Lower lobe of right lung (tissue), 2 donors: ENCODE results near the gene RCOR2. TPM values are rescaled to one million over a fixed set of nuclear protein-coding genes. Genes with fewer than 3 reads are reported as not detected.

Source experiments
- ATAC-seq, 2 donors: fragments of 200-7000 bp; cut with Tn5 transposase; one replicate each; pipeline ENCODE4 v1.9.1; 2020 to 2022; ENCODE audit warnings: mild to moderate bottlenecking in 2 of 2, moderate library complexity in 2 of 2
- DNase-seq: peaks from one replicate; pipeline ENCODE4 v3.0.0-alpha.2; 2020
- H3K27ac ChIP-seq: fragments of 200-600 bp; one replicate; pipeline ENCODE4 v1.8.0; 2022
- H3K27me3 ChIP-seq: fragments of 200-600 bp; one replicate; pipeline ENCODE4 v1.8.0; 2022; ENCODE audit warnings: low read depth
- H3K36me3 ChIP-seq: fragments of 200-600 bp; one replicate; pipeline ENCODE4 v1.8.0; 2022; ENCODE audit warnings: mild to moderate bottlenecking
- H3K4me1 ChIP-seq: fragments of 200-600 bp; one replicate; pipeline ENCODE4 v1.8.0; 2022
- H3K4me3 ChIP-seq: fragments of 200-600 bp; one replicate; pipeline ENCODE4 v1.8.0; 2022; ENCODE audit warnings: mild to moderate bottlenecking
- H3K9me3 ChIP-seq: fragments of 200-600 bp; one replicate; pipeline ENCODE4 v1.8.0; 2022
- intact Hi-C: fragments of 100-400 bp; cut with DNase I; formaldehyde crosslinking; loops from one replicate; pipeline ENCODE4 v1.11.0; 2022
- total RNA-seq: library from RNA; stranded (reverse); fragmentation: NEBNext Ultra II Directional; extraction: Animal tissue kit (Norgen Biotek cat#: 25700); gene quantifications from one replicate; pipeline ENCODE4 v1.2.1, GENCODE V29; 2021
- TF ChIP-seq, protein P1 (sequence below): fragments of 200-600 bp; IDR thresholded peaks from one replicate; pipeline ENCODE4 v1.8.0; 2022; ENCODE audit warnings: antibody characterized with exemption, mild to moderate bottlenecking
- donor health status: DM: no; HTN: yes; CAD: no; lungs with severe emphysema.

Gene RCOR2
- total RNA-seq, 1 donor from 2014 or later: 0.18 TPM

DNA sequence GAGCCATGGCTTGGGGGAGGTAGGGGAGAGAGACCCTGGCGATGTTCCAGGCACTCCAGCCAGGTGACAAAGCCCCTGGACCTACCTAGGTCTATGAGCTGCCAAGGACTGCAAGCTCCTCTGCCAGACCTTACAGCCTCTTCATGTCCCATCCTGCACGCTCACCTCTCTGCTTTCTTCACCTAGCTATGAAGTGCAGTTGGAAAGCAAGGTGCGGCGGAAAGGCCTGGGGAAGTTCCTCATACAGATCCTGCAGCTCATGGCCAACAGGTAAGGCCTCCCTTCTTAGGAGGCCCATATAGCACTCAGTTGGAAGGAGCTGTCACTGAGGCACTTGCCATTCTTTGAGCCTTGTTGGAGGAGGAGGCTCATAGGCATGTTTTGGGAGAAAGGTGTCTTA, 35.6 kb upstream of the RCOR2 start:
- H3K27me3 ChIP-seq: no peaks in the 10 kb centered on the region

GRCh38 chr11:63951779-63952536, 35.0 kb upstream of the RCOR2 start:
- DNase-seq: no peak
- H3K4me3 ChIP-seq: no peak overlapping the region
- no peaks in the 10 kb centered on the region for H3K4me1 ChIP-seq
- H3K36me3 ChIP-seq: peaks cover 52% of the 10 kb centered on the region
- H3K9me3 ChIP-seq: no peaks in the 10 kb centered on the region
- TF ChIP-seq, protein P1, sequence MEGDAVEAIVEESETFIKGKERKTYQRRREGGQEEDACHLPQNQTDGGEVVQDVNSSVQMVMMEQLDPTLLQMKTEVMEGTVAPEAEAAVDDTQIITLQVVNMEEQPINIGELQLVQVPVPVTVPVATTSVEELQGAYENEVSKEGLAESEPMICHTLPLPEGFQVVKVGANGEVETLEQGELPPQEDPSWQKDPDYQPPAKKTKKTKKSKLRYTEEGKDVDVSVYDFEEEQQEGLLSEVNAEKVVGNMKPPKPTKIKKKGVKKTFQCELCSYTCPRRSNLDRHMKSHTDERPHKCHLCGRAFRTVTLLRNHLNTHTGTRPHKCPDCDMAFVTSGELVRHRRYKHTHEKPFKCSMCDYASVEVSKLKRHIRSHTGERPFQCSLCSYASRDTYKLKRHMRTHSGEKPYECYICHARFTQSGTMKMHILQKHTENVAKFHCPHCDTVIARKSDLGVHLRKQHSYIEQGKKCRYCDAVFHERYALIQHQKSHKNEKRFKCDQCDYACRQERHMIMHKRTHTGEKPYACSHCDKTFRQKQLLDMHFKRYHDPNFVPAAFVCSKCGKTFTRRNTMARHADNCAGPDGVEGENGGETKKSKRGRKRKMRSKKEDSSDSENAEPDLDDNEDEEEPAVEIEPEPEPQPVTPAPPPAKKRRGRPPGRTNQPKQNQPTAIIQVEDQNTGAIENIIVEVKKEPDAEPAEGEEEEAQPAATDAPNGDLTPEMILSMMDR: no peak
- no peak overlapping the region for H3K27ac ChIP-seq
- intact Hi-C loops: no loop called here
- H3K27me3 ChIP-seq: no peaks in the 10 kb centered on the region
- peak; percentile 33 to 41 for ATAC-seq

More for the DNA sequence above, 35.6 kb upstream of the RCOR2 start:
- Histone ChIP-seq H3K36me3 (peaks cover 52% of the 10 kb centered on the region), H3K9me3 (no peaks in the 10 kb centered on the region), H3K4me3 (no peak overlapping the region), H3K27ac (no peak overlapping the region), H3K4me1 (no peaks in the 10 kb centered on the region)
- no peak for DNase-seq
- intact Hi-C loops: no loop called here
- ATAC-seq: no peak
- TF ChIP-seq, protein P1: no peak

DNA sequence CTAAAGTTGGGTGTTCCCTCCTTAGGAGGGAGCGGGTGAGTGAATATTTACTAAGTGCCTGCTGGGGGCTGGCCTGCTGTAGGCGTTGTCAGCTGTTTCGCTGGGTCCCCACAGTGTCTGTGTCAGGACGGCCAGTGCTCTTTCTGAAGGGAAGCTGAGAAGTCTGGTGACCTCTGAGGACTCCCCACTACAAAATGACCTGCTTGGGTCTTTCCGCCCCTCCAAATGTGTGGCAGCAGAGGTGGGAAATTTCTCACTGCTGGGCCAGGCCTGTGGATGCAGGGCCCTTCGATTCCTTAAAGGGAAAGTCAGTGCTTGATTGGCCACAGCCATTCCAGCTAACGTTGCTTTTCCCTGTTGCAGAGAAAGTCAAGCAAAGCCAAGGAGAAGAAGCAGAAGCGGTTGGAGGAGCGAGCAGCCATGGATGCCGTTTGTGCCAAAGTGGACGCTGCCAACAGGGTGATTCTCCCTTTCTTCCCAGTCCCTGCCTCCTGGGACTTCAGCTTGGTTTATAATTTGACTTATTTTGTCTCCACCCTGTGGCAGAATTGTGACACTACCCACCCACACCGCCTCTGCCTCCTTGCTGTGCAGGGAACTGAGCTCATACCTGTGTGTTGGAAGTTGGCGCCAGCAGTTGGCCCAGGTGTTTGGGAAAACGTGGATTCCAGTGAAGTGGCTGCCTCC, 28.7 kb upstream of the RCOR2 start:
- peak; percentile 65 for DNase-seq
- H3K9me3 ChIP-seq: no peaks in the 10 kb centered on the region
- peak overlapping the region; percentile 4 for H3K27ac ChIP-seq
- intact Hi-C loops: loop anchor here (10.0 kb wide), 1 partner anchor 111 kb away; the partner anchor contains the start of gene MARK2
- peaks cover 25% of the 10 kb centered on the region for H3K36me3 ChIP-seq
- ATAC-seq: peak; percentile 88 to 94
- no peaks in the 10 kb centered on the region for H3K27me3 ChIP-seq
- H3K4me1 ChIP-seq: peaks cover 20% of the 10 kb centered on the region
- TF ChIP-seq, protein P1: peak; percentile 78
- no peak overlapping the region for H3K4me3 ChIP-seq

GRCh38 chr11:63944987-63945386, 28.0 kb upstream of the RCOR2 start:
- no peak overlapping the region for H3K4me3 ChIP-seq
- intact Hi-C loops: loop anchor here (10.0 kb wide), 1 partner anchor 110 kb away; the partner anchor contains the start of gene MARK2
- peak overlapping the region; percentile 4 for H3K27ac ChIP-seq
- ATAC-seq: peak in 1 of 2 donors; percentile 36
- DNase-seq: no peak
- no peaks in the 10 kb centered on the region for H3K27me3 ChIP-seq
- no peaks in the 10 kb centered on the region for H3K9me3 ChIP-seq
- peaks cover 26% of the 10 kb centered on the region for H3K4me1 ChIP-seq
- TF ChIP-seq, protein P1: no peak
- H3K36me3 ChIP-seq: peaks cover 20% of the 10 kb centered on the region

- Histone ChIP-seq H3K9me3 (no peaks in the 10 kb centered on the region), H3K36me3 (peaks cover 14% of the 10 kb centered on the region), H3K4me3 (no peak overlapping the region), H3K27ac (no peak overlapping the region), H3K27me3 (no peaks in the 10 kb centered on the region), H3K4me1 (peaks cover 39% of the 10 kb centered on the region)
- DNase-seq (no peak), ATAC-seq (no peak)
- intact Hi-C loops: loop anchor here (10.0 kb wide), 1 partner anchor 108 kb away; the partner anchor contains the start of gene MARK2
- TF ChIP-seq, protein P1: no peak
These were observed 25.8 kb upstream of the RCOR2 start for GRCh38 chr11:63942803-63943202.
